Mesothelial cell of epicardium (in vitro differentiated cells): ENCODE measurements around the gene ZNF230. TPM values are rescaled to one million over a fixed set of nuclear protein-coding genes. Genes with fewer than 3 reads are reported as not detected.

Experiments used
- DNase-seq, 2 experiments: peaks; one replicate each; pipeline ENCODE4 v3.0.0; 2021; ENCODE audit warnings: low spot score in 2 of 2; ENCODE audit not compliant: unreplicated experiment in 2 of 2
- H3K27ac Mint-ChIP-seq: 2 replicates; pipeline ENCODE4 v1.8.0; 2021; ENCODE audit warnings: mixed read lengths
- H3K27me3 Mint-ChIP-seq: 2 replicates; pipeline ENCODE4 v1.8.0; 2021; ENCODE audit warnings: low read depth, mixed read lengths
- H3K36me3 Mint-ChIP-seq: 2 replicates; pipeline ENCODE4 v1.8.0; 2021; ENCODE audit warnings: mixed read lengths
- H3K4me1 Mint-ChIP-seq: 2 replicates; pipeline ENCODE4 v1.8.0; 2021; ENCODE audit warnings: mixed read lengths
- H3K4me3 Mint-ChIP-seq: 2 replicates; pipeline ENCODE4 v1.8.0; 2021; ENCODE audit warnings: mild to moderate bottlenecking, moderate library complexity, mixed read lengths
- H3K9me3 Mint-ChIP-seq: 2 replicates; pipeline ENCODE4 v1.8.0; 2021; ENCODE audit warnings: mixed read lengths
- total RNA-seq: library from RNA; stranded (reverse); gene quantifications from 3 replicates; pipeline ENCODE4 v1.2.1, GENCODE V29; 2021
- TF ChIP-seq, protein P1 (sequence below): fragments of 200-600 bp; sonication (generic); IDR thresholded peaks from one replicate; pipeline ENCODE4 v1.5.0; 2021; ENCODE audit warnings: antibody characterized with exemption; ENCODE audit not compliant: unreplicated experiment

The ZNF230 gene
- total RNA-seq, 1 donor from 2014 or later: 4.0 TPM

DNA sequence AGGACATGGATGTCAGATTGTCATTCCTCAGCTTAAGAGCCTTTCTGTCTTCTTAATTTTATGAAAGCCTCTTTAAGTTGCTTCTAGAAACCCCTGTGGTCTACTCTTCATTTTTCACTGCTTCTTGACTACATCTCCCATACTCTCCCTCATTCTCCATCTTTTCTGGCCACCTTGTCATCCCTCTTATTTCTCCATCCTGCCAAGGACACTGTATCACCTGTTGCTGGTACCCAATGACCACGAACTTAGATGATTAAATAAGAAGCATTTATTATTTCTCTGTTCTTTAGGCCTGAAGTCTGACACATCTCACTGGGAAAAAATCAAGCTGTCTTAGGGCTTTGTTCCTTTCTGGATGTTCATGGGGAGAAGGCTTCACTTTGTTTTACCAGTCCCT, 58.3 kb downstream of the ZNF230 start:
- DNase-seq: no peak
- Mint-ChIP-seq H3K4me1 (no peaks in the 10 kb centered on the region), H3K9me3 (peaks cover 17% of the 10 kb centered on the region), H3K36me3 (peaks cover 87% of the 10 kb centered on the region), H3K4me3 (no peak overlapping the region), H3K27me3 (no peaks in the 10 kb centered on the region), H3K27ac (no peak overlapping the region)
- TF ChIP-seq, protein P1, sequence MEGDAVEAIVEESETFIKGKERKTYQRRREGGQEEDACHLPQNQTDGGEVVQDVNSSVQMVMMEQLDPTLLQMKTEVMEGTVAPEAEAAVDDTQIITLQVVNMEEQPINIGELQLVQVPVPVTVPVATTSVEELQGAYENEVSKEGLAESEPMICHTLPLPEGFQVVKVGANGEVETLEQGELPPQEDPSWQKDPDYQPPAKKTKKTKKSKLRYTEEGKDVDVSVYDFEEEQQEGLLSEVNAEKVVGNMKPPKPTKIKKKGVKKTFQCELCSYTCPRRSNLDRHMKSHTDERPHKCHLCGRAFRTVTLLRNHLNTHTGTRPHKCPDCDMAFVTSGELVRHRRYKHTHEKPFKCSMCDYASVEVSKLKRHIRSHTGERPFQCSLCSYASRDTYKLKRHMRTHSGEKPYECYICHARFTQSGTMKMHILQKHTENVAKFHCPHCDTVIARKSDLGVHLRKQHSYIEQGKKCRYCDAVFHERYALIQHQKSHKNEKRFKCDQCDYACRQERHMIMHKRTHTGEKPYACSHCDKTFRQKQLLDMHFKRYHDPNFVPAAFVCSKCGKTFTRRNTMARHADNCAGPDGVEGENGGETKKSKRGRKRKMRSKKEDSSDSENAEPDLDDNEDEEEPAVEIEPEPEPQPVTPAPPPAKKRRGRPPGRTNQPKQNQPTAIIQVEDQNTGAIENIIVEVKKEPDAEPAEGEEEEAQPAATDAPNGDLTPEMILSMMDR: no peak

Other genes starting within 250 kb of the ZNF230 start
- 65.8 to 75.7 TPM (median 73.2 TPM) in 3 replicates for gene SMG9, start 248.0 kb upstream of the ZNF230 start, total RNA-seq
- gene KCNN4, start 222.0 kb upstream of the ZNF230 start, total RNA-seq: 5.4 to 6.4 TPM (median 6.1 TPM) in 3 replicates
- gene LYPD5, start 200.5 kb upstream of the ZNF230 start, total RNA-seq: 0.27 to 0.57 TPM (median 0.33 TPM) in 3 replicates
- 19.1 to 20.8 TPM (median 20.4 TPM) in 3 replicates for gene ZNF283, start 175.6 kb upstream of the ZNF230 start, total RNA-seq
- 8.0 to 8.3 TPM (median 8.2 TPM) in 3 replicates for gene ZNF404, start 119.0 kb upstream of the ZNF230 start, total RNA-seq
- gene ZNF45, start 67.7 kb upstream of the ZNF230 start, total RNA-seq: 20.8 to 21.8 TPM (median 21.1 TPM) in 3 replicates
- gene ZNF221, start 51.7 kb upstream of the ZNF230 start, total RNA-seq: 11.2 to 13.5 TPM (median 13.0 TPM) in 3 replicates
- 13.4 to 14.2 TPM (median 14.1 TPM) in 3 replicates for gene ZNF155, start 18.8 kb upstream of the ZNF230 start, total RNA-seq
- gene ZNF222, start 22.4 kb downstream of the ZNF230 start, total RNA-seq: 7.6 to 8.1 TPM (median 7.8 TPM) in 3 replicates
- 9.2 to 10.3 TPM (median 9.9 TPM) in 3 replicates for gene ZNF223, start 49.1 kb downstream of the ZNF230 start, total RNA-seq
- 5.0 to 5.6 TPM (median 5.3 TPM) in 3 replicates for gene ZNF284, start 69.2 kb downstream of the ZNF230 start, total RNA-seq
- gene ZNF224, start 91.4 kb downstream of the ZNF230 start, total RNA-seq: 39.1 to 42.0 TPM (median 42.0 TPM) in 3 replicates
- 7.2 to 7.9 TPM (median 7.4 TPM) in 3 replicates for gene ZNF225, start 110.4 kb downstream of the ZNF230 start, total RNA-seq
- 18.9 to 19.5 TPM (median 19.3 TPM) in 3 replicates for gene ZNF234, start 138.6 kb downstream of the ZNF230 start, total RNA-seq
- gene ZNF226, start 162.1 kb downstream of the ZNF230 start, total RNA-seq: 36.2 to 38.2 TPM (median 38.2 TPM) in 3 replicates
- 29.9 to 31.8 TPM (median 29.9 TPM) in 3 replicates for gene ZNF227, start 209.6 kb downstream of the ZNF230 start, total RNA-seq